ENCODE data around the gene RNLS.

RNLS gene

DNA sequence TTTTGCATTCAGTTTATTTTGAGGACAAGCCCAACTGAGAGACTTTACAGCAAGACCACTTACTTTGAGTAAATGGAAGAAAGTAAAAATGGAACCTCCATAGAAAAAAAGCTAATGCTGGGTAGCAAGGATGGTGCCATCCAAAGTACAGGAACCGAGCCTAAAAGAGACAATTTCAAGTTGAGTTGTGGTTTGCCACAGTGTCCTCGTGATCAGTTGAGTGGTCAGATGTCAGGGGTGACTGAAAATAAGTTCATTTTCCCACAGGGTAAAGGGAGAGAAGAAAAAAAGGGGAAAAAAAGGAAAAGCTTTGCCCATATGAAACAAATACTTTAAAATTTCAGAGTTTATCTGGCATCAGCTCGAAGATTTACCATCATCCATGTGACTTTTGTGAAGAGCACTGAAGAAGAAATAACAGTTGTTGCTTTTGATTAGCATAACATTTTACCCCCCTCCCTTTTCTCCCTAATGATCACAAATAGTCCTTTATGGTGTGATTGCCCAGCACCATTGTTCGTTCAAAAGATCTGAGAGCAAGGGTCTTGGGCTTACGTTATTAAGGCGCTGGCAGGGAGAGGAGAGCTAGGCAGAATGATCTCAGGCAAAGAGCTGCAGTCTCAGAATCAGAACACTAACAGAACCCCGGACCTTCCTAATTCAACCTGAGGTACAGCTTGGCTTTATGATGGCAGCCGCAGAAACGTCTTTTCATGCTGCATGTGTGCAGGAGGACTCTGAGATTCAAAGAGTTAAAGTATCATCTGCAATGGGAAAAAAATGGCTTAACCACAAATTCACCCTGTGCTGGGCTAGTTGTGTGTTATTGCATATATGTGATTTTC lies 338.1 kb downstream of the RNLS start:
- no peak for TF ChIP-seq ZNF221 (tag by site-specific recombination; IDR thresholded peaks at IDR 0.05; ENCODE audit: borderline replicate concordance)
- TF ChIP-seq, protein P1, sequence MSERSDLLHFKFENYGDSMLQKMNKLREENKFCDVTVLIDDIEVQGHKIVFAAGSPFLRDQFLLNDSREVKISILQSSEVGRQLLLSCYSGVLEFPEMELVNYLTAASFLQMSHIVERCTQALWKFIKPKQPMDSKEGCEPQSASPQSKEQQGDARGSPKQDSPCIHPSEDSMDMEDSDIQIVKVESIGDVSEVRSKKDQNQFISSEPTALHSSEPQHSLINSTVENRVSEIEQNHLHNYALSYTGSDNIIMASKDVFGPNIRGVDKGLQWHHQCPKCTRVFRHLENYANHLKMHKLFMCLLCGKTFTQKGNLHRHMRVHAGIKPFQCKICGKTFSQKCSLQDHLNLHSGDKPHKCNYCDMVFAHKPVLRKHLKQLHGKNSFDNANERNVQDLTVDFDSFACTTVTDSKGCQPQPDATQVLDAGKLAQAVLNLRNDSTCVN (tag by site-specific recombination; optimal IDR thresholded peaks at IDR 0.05), result no peak
- no peak for TF ChIP-seq KLF1 (tag by site-specific recombination; IDR thresholded peaks at IDR 0.05)
- CTCF ChIA-PET, result interaction anchor here (0.6 kb wide), 1 partner anchor 351 kb away, joined by 3 read pairs; no protein-coding TSS in a partner anchor
- Histone ChIP-seq H3K27ac (ENCODE audit: extremely low read depth, low read depth, low read length) (0 out of 2 replicates have a peak overlapping the region, but pooled peaks have one; percentile 61), H3K4me3 (ENCODE audit: low read depth, low read length) (no peak overlapping the region), H3K4me1 (ENCODE audit: control insufficient read depth, insufficient read depth, low read length) (peaks cover 13% of the 10 kb centered on the region), H3K9me3 (ENCODE audit: control insufficient read depth, insufficient read depth, low read depth, low read length) (no peaks in the 10 kb centered on the region), H3K36me3 (ENCODE audit: control insufficient read depth in 2 of 2, insufficient read depth in 1 of 2, low read length in 2 of 2) (no peaks in the 10 kb centered on the region)
- POLR2A ChIA-PET, result no interaction called here

DNA sequence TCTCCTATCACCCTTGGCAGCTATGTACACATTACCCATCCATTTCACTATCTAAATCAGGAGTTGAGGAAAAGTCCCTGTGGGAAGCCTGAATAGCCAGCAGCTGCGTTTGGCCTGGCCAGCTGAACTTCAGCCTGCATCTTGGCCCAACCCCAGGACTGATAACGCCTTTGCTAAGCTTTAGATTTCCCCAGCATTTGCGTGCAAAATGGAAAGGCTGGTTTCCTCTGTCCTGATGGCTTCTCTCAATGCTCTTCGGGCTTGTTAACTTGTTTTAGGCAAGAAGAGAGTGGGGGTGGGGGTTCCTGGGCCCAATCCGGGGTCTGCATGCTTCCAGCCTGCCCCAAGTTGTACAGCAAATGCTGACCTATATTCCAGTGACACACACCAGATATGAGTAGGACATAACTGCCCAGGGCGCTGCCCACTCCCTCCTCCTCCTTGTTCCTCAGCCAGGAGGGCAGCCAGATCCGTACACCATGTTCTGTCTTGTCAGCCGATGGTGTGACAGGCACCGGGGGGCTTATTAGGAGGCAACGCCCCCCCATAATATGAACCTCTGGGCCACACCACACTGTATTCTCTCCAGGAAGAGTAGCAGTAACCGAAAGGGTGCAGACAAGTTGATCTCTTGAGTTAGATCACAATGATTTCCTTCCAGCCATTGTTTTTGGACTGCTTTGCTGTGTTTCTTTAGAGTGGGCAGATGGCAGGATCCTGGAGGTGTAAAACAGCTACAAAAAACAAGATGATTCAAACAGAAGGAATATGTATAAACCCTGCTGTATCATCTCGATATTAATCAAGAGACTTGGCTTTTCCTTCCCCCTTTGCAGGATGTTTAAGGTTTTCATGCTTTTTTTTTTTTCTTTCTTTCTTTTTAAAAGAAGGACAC lies 339.0 kb downstream of the RNLS start:
- H3K4me3 ChIP-seq (ENCODE audit: low read depth, low read length), result no peak overlapping the region
- TF ChIP-seq ZFHX2 (tag by site-specific recombination; conservative IDR thresholded peaks at IDR 0.05) (peak; percentile 51), KLF8 (tag by site-specific recombination; IDR thresholded peaks at IDR 0.05) (no peak), ZNF140 (tag by site-specific recombination; IDR thresholded peaks at IDR 0.05) (no peak), EGR2 (tag by site-specific recombination; IDR thresholded peaks at IDR 0.05; ENCODE audit: low read depth) (0 out of 2 replicates have a peak, but pooled peaks have one; percentile 27)
- TF ChIP-seq, protein P2, sequence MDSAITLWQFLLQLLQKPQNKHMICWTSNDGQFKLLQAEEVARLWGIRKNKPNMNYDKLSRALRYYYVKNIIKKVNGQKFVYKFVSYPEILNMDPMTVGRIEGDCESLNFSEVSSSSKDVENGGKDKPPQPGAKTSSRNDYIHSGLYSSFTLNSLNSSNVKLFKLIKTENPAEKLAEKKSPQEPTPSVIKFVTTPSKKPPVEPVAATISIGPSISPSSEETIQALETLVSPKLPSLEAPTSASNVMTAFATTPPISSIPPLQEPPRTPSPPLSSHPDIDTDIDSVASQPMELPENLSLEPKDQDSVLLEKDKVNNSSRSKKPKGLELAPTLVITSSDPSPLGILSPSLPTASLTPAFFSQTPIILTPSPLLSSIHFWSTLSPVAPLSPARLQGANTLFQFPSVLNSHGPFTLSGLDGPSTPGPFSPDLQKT (IDR thresholded peaks at IDR 0.05; ENCODE audit: borderline replicate concordance, low read depth, low read length), result no peak
- peaks cover 13% of the 10 kb centered on the region for H3K4me1 ChIP-seq (ENCODE audit: control insufficient read depth, insufficient read depth, low read length)
- CTCF ChIA-PET, result interaction anchor here (0.6 kb wide), 1 partner anchor 352 kb away, joined by 3 read pairs; no protein-coding TSS in a partner anchor
- no peaks in the 10 kb centered on the region for H3K36me3 ChIP-seq (ENCODE audit: control insufficient read depth in 2 of 2, insufficient read depth in 1 of 2, low read length in 2 of 2)
- no peak overlapping the region for H3K27ac ChIP-seq (ENCODE audit: extremely low read depth, low read depth, low read length)
- POLR2A ChIA-PET, result no interaction called here
- H3K9me3 ChIP-seq (ENCODE audit: control insufficient read depth, insufficient read depth, low read depth, low read length), result no peaks in the 10 kb centered on the region

DNA sequence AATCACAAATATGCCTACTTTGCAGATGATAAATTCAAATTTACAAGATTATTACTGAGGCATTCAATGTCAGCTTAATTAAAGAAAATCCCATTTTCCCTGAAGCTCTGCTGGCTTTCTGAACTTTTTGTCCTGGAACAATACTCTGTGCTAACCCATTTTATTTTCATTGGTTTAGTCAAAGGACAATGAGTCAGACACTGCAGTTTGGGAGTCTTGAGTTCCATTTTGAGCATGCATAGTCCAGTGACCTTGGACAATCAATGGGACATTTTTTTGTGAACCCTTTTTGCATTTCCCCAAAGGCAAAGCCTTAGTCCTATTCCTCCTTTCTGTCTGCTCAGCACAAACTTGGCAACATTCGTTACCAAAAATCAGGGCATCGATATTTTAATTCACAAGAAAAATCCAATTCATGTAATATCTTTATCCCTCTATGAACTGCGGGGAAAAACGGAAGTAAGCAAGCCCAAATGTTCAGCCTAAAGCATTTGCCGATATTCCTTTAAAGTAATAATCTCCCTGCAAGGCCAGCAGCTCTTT lies 339.8 kb downstream of the RNLS start:
- Histone ChIP-seq H3K27ac (ENCODE audit: extremely low read depth, low read depth, low read length) (no peak overlapping the region), H3K36me3 (ENCODE audit: control insufficient read depth in 2 of 2, insufficient read depth in 1 of 2, low read length in 2 of 2) (no peaks in the 10 kb centered on the region), H3K4me1 (ENCODE audit: control insufficient read depth, insufficient read depth, low read length) (peaks cover 13% of the 10 kb centered on the region), H3K4me3 (ENCODE audit: low read depth, low read length) (no peak overlapping the region), H3K9me3 (ENCODE audit: control insufficient read depth, insufficient read depth, low read depth, low read length) (no peaks in the 10 kb centered on the region)
- ChIA-PET CTCF (no interaction called here), POLR2A (no interaction called here)
- TF ChIP-seq ZNF777 (tag by site-specific recombination; IDR thresholded peaks at IDR 0.05; ENCODE audit: borderline replicate concordance) (no peak), ZNF221 (tag by site-specific recombination; IDR thresholded peaks at IDR 0.05; ENCODE audit: borderline replicate concordance) (no peak), SALL2 (tag by site-specific recombination; IDR thresholded peaks at IDR 0.05; ENCODE audit: borderline replicate concordance) (no peak), GLI2 (tag by site-specific recombination; IDR thresholded peaks at IDR 0.05; ENCODE audit: borderline replicate concordance, low read depth) (no peak), ZNF112 (tag by site-specific recombination; IDR thresholded peaks at IDR 0.05) (no peak), ZNF501 (tag by site-specific recombination; IDR thresholded peaks at IDR 0.05) (no peak), MEIS1 (CRISPR knock-in tag; IDR thresholded peaks at IDR 0.05; ENCODE audit: borderline replicate concordance) (no peak), ZNF560 (tag by site-specific recombination; IDR thresholded peaks at IDR 0.05; ENCODE audit: borderline replicate concordance) (no peak)
- TF ChIP-seq, protein P3, sequence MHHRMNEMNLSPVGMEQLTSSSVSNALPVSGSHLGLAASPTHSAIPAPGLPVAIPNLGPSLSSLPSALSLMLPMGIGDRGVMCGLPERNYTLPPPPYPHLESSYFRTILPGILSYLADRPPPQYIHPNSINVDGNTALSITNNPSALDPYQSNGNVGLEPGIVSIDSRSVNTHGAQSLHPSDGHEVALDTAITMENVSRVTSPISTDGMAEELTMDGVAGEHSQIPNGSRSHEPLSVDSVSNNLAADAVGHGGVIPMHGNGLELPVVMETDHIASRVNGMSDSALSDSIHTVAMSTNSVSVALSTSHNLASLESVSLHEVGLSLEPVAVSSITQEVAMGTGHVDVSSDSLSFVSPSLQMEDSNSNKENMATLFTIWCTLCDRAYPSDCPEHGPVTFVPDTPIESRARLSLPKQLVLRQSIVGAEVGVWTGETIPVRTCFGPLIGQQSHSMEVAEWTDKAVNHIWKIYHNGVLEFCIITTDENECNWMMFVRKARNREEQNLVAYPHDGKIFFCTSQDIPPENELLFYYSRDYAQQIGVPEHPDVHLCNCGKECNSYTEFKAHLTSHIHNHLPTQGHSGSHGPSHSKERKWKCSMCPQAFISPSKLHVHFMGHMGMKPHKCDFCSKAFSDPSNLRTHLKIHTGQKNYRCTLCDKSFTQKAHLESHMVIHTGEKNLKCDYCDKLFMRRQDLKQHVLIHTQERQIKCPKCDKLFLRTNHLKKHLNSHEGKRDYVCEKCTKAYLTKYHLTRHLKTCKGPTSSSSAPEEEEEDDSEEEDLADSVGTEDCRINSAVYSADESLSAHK (tag by site-specific recombination; IDR thresholded peaks at IDR 0.05), result no peak
- TF ChIP-seq, protein P4, sequence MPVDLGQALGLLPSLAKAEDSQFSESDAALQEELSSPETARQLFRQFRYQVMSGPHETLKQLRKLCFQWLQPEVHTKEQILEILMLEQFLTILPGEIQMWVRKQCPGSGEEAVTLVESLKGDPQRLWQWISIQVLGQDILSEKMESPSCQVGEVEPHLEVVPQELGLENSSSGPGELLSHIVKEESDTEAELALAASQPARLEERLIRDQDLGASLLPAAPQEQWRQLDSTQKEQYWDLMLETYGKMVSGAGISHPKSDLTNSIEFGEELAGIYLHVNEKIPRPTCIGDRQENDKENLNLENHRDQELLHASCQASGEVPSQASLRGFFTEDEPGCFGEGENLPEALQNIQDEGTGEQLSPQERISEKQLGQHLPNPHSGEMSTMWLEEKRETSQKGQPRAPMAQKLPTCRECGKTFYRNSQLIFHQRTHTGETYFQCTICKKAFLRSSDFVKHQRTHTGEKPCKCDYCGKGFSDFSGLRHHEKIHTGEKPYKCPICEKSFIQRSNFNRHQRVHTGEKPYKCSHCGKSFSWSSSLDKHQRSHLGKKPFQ (tag by site-specific recombination; IDR thresholded peaks at IDR 0.05), result no peak
